DOHH2 (cell line): ENCODE data around the gene GFRA4.

Experiments used
- H3F3A ChIP-seq: fragments of 200-600 bp; sonication (generic), shearing (Covaris generic); 2 replicates; pipeline ENCODE4 v1.6.0; 2016; ENCODE audit warnings: antibody characterized with exemption, mild to moderate bottlenecking; ENCODE audit not compliant: control insufficient read depth, insufficient read depth
- H3K27ac ChIP-seq: fragments of 200-600 bp; sonication (generic); 2 replicates; pipeline ENCODE4 v1.5.1; 2014; ENCODE audit warnings: low read depth, mild to moderate bottlenecking, low read length, moderate library complexity
- H3K27me3 ChIP-seq: fragments of 200-600 bp; sonication (generic); 2 replicates; pipeline ENCODE4 v1.6.1; 2014; ENCODE audit warnings: mild to moderate bottlenecking, low read length, mixed read lengths; ENCODE audit not compliant: control insufficient read depth
- H3K36me3 ChIP-seq: fragments of 200-600 bp; sonication (generic); 2 replicates; pipeline ENCODE4 v1.6.1; 2014; ENCODE audit warnings: mild to moderate bottlenecking, low read length, moderate library complexity, mixed read lengths; ENCODE audit not compliant: control insufficient read depth
- H3K4me1 ChIP-seq: fragments of 200-600 bp; sonication (generic); 2 replicates; pipeline ENCODE4 v1.6.1; 2014; ENCODE audit warnings: mild to moderate bottlenecking, low read length, mixed read lengths; ENCODE audit not compliant: control insufficient read depth
- H3K4me2 ChIP-seq: fragments of 200-600 bp; sonication (generic); 2 replicates; pipeline ENCODE4 v1.6.0; 2014; ENCODE audit warnings: mild to moderate bottlenecking, low read length, moderate library complexity
- H3K4me3 ChIP-seq: fragments of 200-600 bp; sonication (generic); 2 replicates; pipeline ENCODE4 v1.5.1; 2014; ENCODE audit warnings: mild to moderate bottlenecking, low read length, mixed read lengths
- H3K79me2 ChIP-seq: fragments of 200-600 bp; sonication (generic); 2 replicates; pipeline ENCODE4 v1.6.1; 2014; ENCODE audit warnings: mild to moderate bottlenecking, low read length, mixed read lengths; ENCODE audit not compliant: control insufficient read depth
- H3K9me2 ChIP-seq: fragments of 200-600 bp; sonication (generic); replicated peaks from 2 replicates; pipeline ENCODE4 v1.6.1; 2014; ENCODE audit warnings: mild to moderate bottlenecking, low read length, mixed read lengths; ENCODE audit not compliant: control insufficient read depth
- H3K9me3 ChIP-seq: fragments of 200-600 bp; sonication (generic); 2 replicates; pipeline ENCODE4 v1.6.1; 2014; ENCODE audit warnings: antibody characterized with exemption, low read length, mixed read lengths; ENCODE audit not compliant: control insufficient read depth, insufficient read depth
- H4K20me1 ChIP-seq: fragments of 200-600 bp; sonication (generic); 2 replicates; pipeline ENCODE4 v1.6.0; 2014; ENCODE audit warnings: low read depth, mild to moderate bottlenecking, antibody characterized with exemption, low read length, moderate library complexity; ENCODE audit not compliant: control insufficient read depth, insufficient read depth
- CTCF ChIP-seq: fragments of 200-600 bp; sonication (generic); IDR thresholded peaks from one replicate; pipeline ENCODE4 v1.5.1; 2014; ENCODE audit warnings: antibody characterized with exemption, mild to moderate bottlenecking, low read depth, low read length; ENCODE audit not compliant: poor library complexity, severe bottlenecking
- EZH2phosphoT487 ChIP-seq: fragments of 200-600 bp; sonication (generic); IDR thresholded peaks from 2 replicates; pipeline ENCODE4 v1.6.1; 2017; ENCODE audit warnings: borderline replicate concordance, mild to moderate bottlenecking, antibody characterized with exemption, low read length, moderate library complexity, mixed read lengths

GFRA4 gene

GRCh38 chr20:3677733-3678132 is 14.5 kb upstream of the GFRA4 start:
- Histone ChIP-seq H3K4me1 (no peaks in the 10 kb centered on the region; the same call in 1 of the 2 replicates), H3F3A (no peaks in the 10 kb centered on the region), H3K4me2 (no peak overlapping the region), H3K79me2 (no peaks in the 10 kb centered on the region), H3K9me2 (no peaks in the 10 kb centered on the region), H4K20me1 (no peaks in the 10 kb centered on the region), H3K9me3 (no peaks in the 10 kb centered on the region), H3K27ac (no peak overlapping the region), H3K27me3 (peaks cover 4% of the 10 kb centered on the region; the same call in 1 of the 2 replicates), H3K36me3 (no peaks in the 10 kb centered on the region), H3K4me3 (no peak overlapping the region)
- no peak for TF ChIP-seq EZH2phosphoT487
- no peak for TF ChIP-seq CTCF

GRCh38 chr20:3674995-3675900 is 12.0 kb upstream of the GFRA4 start:
- Histone ChIP-seq H3K27me3 (peaks cover 21% of the 10 kb centered on the region), H3K27ac (no peak overlapping the region), H3K36me3 (no peaks in the 10 kb centered on the region), H3F3A (no peaks in the 10 kb centered on the region), H3K9me3 (no peaks in the 10 kb centered on the region), H3K9me2 (no peaks in the 10 kb centered on the region), H3K4me3 (no peak overlapping the region), H3K4me1 (no peaks in the 10 kb centered on the region; the same call in 1 of the 2 replicates), H3K4me2 (no peak overlapping the region), H4K20me1 (no peaks in the 10 kb centered on the region), H3K79me2 (no peaks in the 10 kb centered on the region)
- no peak for TF ChIP-seq CTCF
- no peak for TF ChIP-seq EZH2phosphoT487

- TF ChIP-seq CTCF: no peak
- no peak for TF ChIP-seq EZH2phosphoT487
- Histone ChIP-seq H3K36me3 (no peaks in the 10 kb centered on the region), H4K20me1 (no peaks in the 10 kb centered on the region), H3F3A (no peaks in the 10 kb centered on the region), H3K79me2 (no peaks in the 10 kb centered on the region), H3K27me3 (peaks cover 21% of the 10 kb centered on the region), H3K4me2 (no peak overlapping the region), H3K4me3 (no peak overlapping the region), H3K9me3 (no peaks in the 10 kb centered on the region), H3K4me1 (no peaks in the 10 kb centered on the region; the same call in 1 of the 2 replicates), H3K27ac (no peak overlapping the region), H3K9me2 (no peaks in the 10 kb centered on the region)
Observed at GRCh38 chr20:3674447-3674846, 11.2 kb upstream of the GFRA4 start.
